ENCODE data around the gene RTN4IP1.

DNA sequence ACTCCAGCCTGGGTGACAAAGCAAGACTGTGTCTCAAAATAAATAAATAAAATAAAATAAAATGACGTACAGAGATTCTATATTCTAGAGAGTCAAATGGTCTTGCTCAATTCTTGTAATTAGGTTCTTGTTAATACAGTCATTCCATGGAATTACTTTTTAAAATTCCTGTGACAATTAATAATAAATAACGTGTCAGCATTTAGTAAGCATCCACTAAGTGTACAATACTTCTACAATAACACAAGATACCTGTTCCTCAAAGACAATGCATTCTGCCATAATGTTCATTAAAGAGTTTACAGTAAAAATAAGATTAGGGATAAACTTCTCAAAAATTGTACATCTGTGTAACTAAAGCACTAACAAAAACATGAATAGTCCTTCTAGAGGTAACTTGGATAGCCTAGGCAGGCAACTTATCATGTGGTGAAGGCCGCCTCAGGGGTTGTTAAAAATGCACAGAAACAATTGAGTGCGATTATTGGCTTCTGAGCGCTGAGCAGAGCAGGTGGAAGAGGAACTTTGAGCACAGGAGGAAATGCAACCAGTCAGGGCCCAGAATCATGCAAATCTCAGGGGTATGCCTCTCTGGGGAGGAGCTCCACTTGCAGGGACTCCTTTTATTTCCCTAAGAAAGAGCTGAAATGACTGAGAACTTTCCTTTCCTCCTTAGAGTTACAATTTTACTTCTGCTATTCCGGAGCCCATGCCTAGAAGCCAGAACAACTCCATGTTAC lies 37.2 kb upstream of the RTN4IP1 start:
- TF ChIP-seq CTCF (IDR thresholded peaks at IDR 0.05): no peak
- TF ChIP-seq POLR2A (IDR thresholded peaks at IDR 0.05): no peak
